PC-9 (cell line): Measurements from ENCODE around the gene ANK2. TPM values are rescaled to one million over a fixed set of nuclear protein-coding genes. Genes with fewer than 3 reads are reported as not detected.

Experiments
- BruUV-seq: library from RNA; stranded (reverse); fragments of 400-500 nt; replicated peaks from 2 replicates; lab custom pipeline; 2021; lab: Mats Ljungman, UMichigan
- CTCF ChIA-PET: fragments of 300-600 bp; sonication (Branson Sonifier 250); formaldehyde crosslinking; loops from one replicate; lab custom pipeline; 2022; ENCODE audit warnings: antibody characterized with exemption; lab: Charles Lee
- POLR2A ChIA-PET: fragments of 300-600 bp; sonication (Branson Sonifier 250); formaldehyde crosslinking; loops from one replicate; lab custom pipeline; 2022; ENCODE audit warnings: antibody characterized with exemption; ENCODE audit not compliant: unreplicated experiment; lab: Charles Lee
- DNase-seq, 2 experiments: peaks; one replicate each; pipeline versions ENCODE4 v3.0.0 to v3.0.0-alpha.2; 2015 to 2022; ENCODE audit warnings: mixed read lengths in 1 of 2
- H2AFZ ChIP-seq: fragments of 200-600 bp; sonication (generic); 2 replicates; pipeline ENCODE4 v1.8.1; 2017; ENCODE audit warnings: antibody characterized with exemption
- H3F3A ChIP-seq: fragments of 200-600 bp; sonication (generic); 2 replicates; pipeline ENCODE4 v1.8.1; 2017; ENCODE audit warnings: antibody characterized with exemption, mild to moderate bottlenecking, low read depth; ENCODE audit not compliant: insufficient read depth
- H3K27ac ChIP-seq: fragments of 200-600 bp; sonication (generic); 2 replicates; pipeline ENCODE4 v1.6.1; 2016; ENCODE audit warnings: mixed run types
- H3K27me3 ChIP-seq: fragments of 200-600 bp; sonication (generic); 2 replicates; pipeline ENCODE4 v1.6.1; 2016; ENCODE audit warnings: low read depth, mixed run types; ENCODE audit not compliant: insufficient read depth
- H3K36me3 ChIP-seq: fragments of 200-600 bp; sonication (generic); 2 replicates; pipeline ENCODE4 v1.6.1; 2016; ENCODE audit warnings: low read depth, mixed run types
- H3K4me1 ChIP-seq: fragments of 200-600 bp; sonication (generic); replicated peaks from 2 replicates; pipeline ENCODE4 v1.6.1; 2016; ENCODE audit warnings: mixed run types; ENCODE audit not compliant: insufficient read depth
- H3K4me2 ChIP-seq: fragments of 200-600 bp; sonication (generic); 2 replicates; pipeline ENCODE4 v1.6.1; 2017; ENCODE audit warnings: mixed run types
- H3K4me3 ChIP-seq: fragments of 200-600 bp; sonication (generic); 2 replicates; pipeline ENCODE4 v1.6.1; 2016; ENCODE audit warnings: mixed run types
- H3K79me2 ChIP-seq: fragments of 200-600 bp; sonication (generic); 2 replicates; pipeline ENCODE4 v1.6.1; 2017; ENCODE audit warnings: low read depth, mixed run types
- H3K9me2 ChIP-seq: fragments of 200-600 bp; sonication (generic); 2 replicates; pipeline ENCODE4 v1.8.1; 2017; ENCODE audit warnings: mild to moderate bottlenecking; ENCODE audit not compliant: insufficient read depth
- H3K9me3 ChIP-seq: fragments of 200-600 bp; sonication (generic); 2 replicates; pipeline ENCODE4 v1.8.1; 2016; ENCODE audit warnings: low read depth; ENCODE audit not compliant: insufficient read depth
- H4K20me1 ChIP-seq: fragments of 200-600 bp; sonication (generic); 2 replicates; pipeline ENCODE4 v1.8.1; 2017; ENCODE audit not compliant: insufficient read depth
- EZH2 ChIP-seq: fragments of 200-600 bp; sonication (generic); IDR thresholded peaks from 2 replicates; pipeline ENCODE4 v1.8.0; 2017; ENCODE audit warnings: antibody characterized with exemption, low read depth
- intact Hi-C: fragments of 100-400 bp; cut with micrococcal nuclease; formaldehyde crosslinking; loops from one replicate; pipeline ENCODE4 v1.10.0; 2022; ENCODE audit not compliant: unreplicated experiment
- total RNA-seq: library from RNA; stranded (reverse); gene quantifications from 2 replicates; pipeline ENCODE4 v1.2.3, GENCODE V29; 2021
- TF ChIP-seq, protein P1 (sequence below): fragments of 200-600 bp; sonication (generic); conservative IDR thresholded peaks from 2 replicates; pipeline ENCODE4 v1.6.1; 2017; ENCODE audit warnings: mixed run types, antibody characterized with exemption, mild to moderate bottlenecking, moderate library complexity

ANK2 gene
- total RNA-seq, 1 experiment from 2014 or later, result 0.61 TPM

DNA sequence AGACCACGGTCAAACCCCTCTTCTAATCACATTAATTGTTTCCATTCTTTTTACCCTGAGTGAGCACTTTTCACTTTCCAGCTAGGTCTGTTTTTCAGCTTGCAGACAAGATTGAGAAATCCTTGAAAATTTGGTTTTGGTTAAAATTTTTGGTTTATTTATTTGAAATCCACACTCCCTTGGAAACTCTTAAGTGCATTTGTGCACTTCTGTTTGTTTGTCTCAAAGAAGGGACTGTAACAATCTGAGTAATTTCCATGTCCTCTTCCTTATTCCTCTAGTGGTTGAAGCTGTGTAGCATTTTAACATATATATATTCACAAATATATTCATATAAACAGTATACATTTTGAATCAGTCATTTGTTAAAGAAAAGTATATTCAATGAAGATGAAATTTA, 333.3 kb downstream of the ANK2 start:
- TF ChIP-seq, protein P1, sequence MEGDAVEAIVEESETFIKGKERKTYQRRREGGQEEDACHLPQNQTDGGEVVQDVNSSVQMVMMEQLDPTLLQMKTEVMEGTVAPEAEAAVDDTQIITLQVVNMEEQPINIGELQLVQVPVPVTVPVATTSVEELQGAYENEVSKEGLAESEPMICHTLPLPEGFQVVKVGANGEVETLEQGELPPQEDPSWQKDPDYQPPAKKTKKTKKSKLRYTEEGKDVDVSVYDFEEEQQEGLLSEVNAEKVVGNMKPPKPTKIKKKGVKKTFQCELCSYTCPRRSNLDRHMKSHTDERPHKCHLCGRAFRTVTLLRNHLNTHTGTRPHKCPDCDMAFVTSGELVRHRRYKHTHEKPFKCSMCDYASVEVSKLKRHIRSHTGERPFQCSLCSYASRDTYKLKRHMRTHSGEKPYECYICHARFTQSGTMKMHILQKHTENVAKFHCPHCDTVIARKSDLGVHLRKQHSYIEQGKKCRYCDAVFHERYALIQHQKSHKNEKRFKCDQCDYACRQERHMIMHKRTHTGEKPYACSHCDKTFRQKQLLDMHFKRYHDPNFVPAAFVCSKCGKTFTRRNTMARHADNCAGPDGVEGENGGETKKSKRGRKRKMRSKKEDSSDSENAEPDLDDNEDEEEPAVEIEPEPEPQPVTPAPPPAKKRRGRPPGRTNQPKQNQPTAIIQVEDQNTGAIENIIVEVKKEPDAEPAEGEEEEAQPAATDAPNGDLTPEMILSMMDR, result no peak
- no peak for TF ChIP-seq EZH2
- Histone ChIP-seq H3K27ac (no peak overlapping the region), H2AFZ (no peak overlapping the region), H3K27me3 (no peaks in the 10 kb centered on the region), H3K4me2 (no peak overlapping the region), H3K36me3 (no peaks in the 10 kb centered on the region), H3K4me1 (no peaks in the 10 kb centered on the region), H3K79me2 (no peaks in the 10 kb centered on the region), H3K4me3 (no peak overlapping the region), H3K9me2 (no peaks in the 10 kb centered on the region), H3K9me3 (no peaks in the 10 kb centered on the region), H4K20me1 (no peaks in the 10 kb centered on the region), H3F3A (no peaks in the 10 kb centered on the region)
- no peak for DNase-seq
- intact Hi-C loops, result no loop called here
- POLR2A ChIA-PET, result no interaction called here
- no TSS peak for BruUV-seq
- CTCF ChIA-PET, result no interaction called here

DNA sequence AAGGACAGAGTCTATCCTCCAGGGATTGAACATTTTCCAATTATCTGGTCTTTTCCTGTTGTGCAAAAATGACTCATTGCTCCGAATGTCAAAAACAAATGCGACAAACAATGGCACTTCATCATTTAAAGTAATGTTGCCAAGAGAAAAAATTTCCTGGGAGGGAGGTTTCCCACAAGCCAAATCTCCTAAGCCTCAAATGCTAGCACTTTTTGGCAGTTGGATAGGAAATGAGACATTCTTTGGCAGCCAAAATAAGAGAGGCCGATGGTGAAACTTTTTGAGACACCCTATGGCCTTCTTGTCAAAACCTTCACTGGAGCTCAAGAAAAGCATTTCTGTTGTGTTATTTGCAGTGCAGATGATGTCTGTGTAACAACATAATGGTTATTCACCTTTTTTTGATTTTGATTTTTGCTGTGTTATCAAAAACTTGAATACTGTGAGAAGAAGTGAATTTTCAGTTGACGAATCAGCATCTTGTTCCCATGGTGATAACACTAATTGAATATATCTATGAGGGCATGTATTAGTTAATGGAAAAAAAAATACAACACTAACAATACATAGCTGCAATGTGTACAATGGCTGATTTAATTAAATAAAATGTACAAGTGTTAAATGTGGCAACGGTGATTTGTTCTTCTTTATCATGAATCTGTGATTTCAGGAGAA, 333.8 kb downstream of the ANK2 start:
- no peaks in the 10 kb centered on the region for H3F3A ChIP-seq
- BruUV-seq, result no TSS peak
- no peaks in the 10 kb centered on the region for H4K20me1 ChIP-seq
- POLR2A ChIA-PET, result no interaction called here
- no peak for TF ChIP-seq EZH2
- TF ChIP-seq, protein P1, result no peak
- no peak for DNase-seq
- no peaks in the 10 kb centered on the region for H3K79me2 ChIP-seq
- intact Hi-C loops, result no loop called here
- no peak overlapping the region for H3K27ac ChIP-seq
- H3K9me3 ChIP-seq, result no peaks in the 10 kb centered on the region
- H3K9me2 ChIP-seq, result no peaks in the 10 kb centered on the region
- H3K27me3 ChIP-seq, result no peaks in the 10 kb centered on the region
- no peak overlapping the region for H3K4me3 ChIP-seq
- CTCF ChIA-PET, result no interaction called here
- H2AFZ ChIP-seq, result no peak overlapping the region
- H3K4me2 ChIP-seq, result no peak overlapping the region
- H3K36me3 ChIP-seq, result no peaks in the 10 kb centered on the region
- H3K4me1 ChIP-seq, result no peaks in the 10 kb centered on the region

DNA sequence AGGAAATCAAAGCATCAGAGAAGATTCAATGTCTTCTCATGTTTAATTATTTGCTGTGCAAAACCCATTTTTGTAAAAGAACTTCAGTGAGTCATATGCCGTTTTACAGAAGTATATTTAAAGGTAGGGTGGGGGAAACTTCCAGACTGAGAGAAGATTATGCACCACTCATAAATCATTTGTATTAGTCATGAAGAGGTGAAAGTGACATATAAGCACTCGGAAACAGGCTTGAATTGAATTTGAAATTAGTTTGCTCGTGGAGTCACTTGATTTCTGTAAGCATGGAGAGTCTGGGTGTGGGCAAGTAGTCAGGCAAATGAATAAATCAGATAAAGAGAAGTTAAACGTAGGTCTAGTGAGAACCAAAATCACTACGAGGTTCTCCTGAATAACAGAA, 335.1 kb downstream of the ANK2 start:
- Histone ChIP-seq H2AFZ (no peak overlapping the region), H3K4me2 (no peak overlapping the region)
- POLR2A ChIA-PET, result no interaction called here

More for the DNA sequence above, 335.1 kb downstream of the ANK2 start:
- BruUV-seq, result no TSS peak
- no peaks in the 10 kb centered on the region for H3K9me2 ChIP-seq
- no peak overlapping the region for H3K27ac ChIP-seq
- H3K4me3 ChIP-seq, result no peak overlapping the region
- H3K9me3 ChIP-seq, result no peaks in the 10 kb centered on the region
- no peaks in the 10 kb centered on the region for H4K20me1 ChIP-seq
- intact Hi-C loops, result no loop called here
- TF ChIP-seq EZH2, result no peak
- TF ChIP-seq, protein P1, result no peak
- CTCF ChIA-PET, result no interaction called here
- no peaks in the 10 kb centered on the region for H3K36me3 ChIP-seq
- H3K4me1 ChIP-seq, result no peaks in the 10 kb centered on the region
- no peaks in the 10 kb centered on the region for H3K79me2 ChIP-seq
- no peak for DNase-seq
- H3K27me3 ChIP-seq, result no peaks in the 10 kb centered on the region
- no peaks in the 10 kb centered on the region for H3F3A ChIP-seq
